ENCODE results near the gene BCO1. TPM values are rescaled to one million over a fixed set of nuclear protein-coding genes. Genes with fewer than 3 reads are reported as not detected.
"Not testable (repeated sequence)": the region's sequence is repeated elsewhere in the genome, so short reads cannot be mapped to it uniquely, and the experiment has no call there.

BCO1 gene
- under 0.01 TPM for total RNA-seq

GRCh38 chr16:81238296-81239011 lies at the start of gene BCO1:
Gene BCO1 (plus strand): TSS chr16:81238689. CDS start chr16:81238909, 220 bp downstream.
- DNase-seq (ENCODE audit: low spot score in 2 of 2): no peak

GRCh38 chr16:81189100-81189664 lies 49.3 kb upstream of the BCO1 start:
- FAIRE-seq (no peak), DNase-seq (ENCODE audit: low spot score in 2 of 2) (peak; percentile 26 to 50)

More at GRCh38 chr16:81238296-81239011, at the start of gene BCO1:
- no peak for FAIRE-seq

- DNase-seq (ENCODE audit: low spot score in 2 of 2) (no peak), FAIRE-seq (no peak)
Measured at GRCh38 chr16:81190667-81191066, 47.8 kb upstream of the BCO1 start.

- DNase-seq (ENCODE audit: low spot score in 2 of 2) (no peak), FAIRE-seq (no peak)
Measured at GRCh38 chr16:81195885-81196534, 42.5 kb upstream of the BCO1 start.

- DNase-seq (ENCODE audit: low spot score in 2 of 2) (peak in 1 of 2 donors; percentile 35), FAIRE-seq (no peak)
Measured at GRCh38 chr16:81198635-81199034, 39.9 kb upstream of the BCO1 start.

- DNase-seq (ENCODE audit: low spot score in 2 of 2) (no peak), FAIRE-seq (no peak)
Measured at GRCh38 chr16:81201267-81201666, 37.2 kb upstream of the BCO1 start.

- peak; percentile 23 for FAIRE-seq
- DNase-seq (ENCODE audit: low spot score in 2 of 2): peak; percentile 22 to 62
Measured at GRCh38 chr16:81204798-81205680, 33.5 kb upstream of the BCO1 start.

GRCh38 chr16:81207076-81207475 lies 31.4 kb upstream of the BCO1 start:
- DNase-seq (ENCODE audit: low spot score in 2 of 2) (no peak), FAIRE-seq (no peak)

GRCh38 chr16:81210807-81211206 lies 27.7 kb upstream of the BCO1 start:
- DNase-seq (ENCODE audit: low spot score in 2 of 2): no peak
- FAIRE-seq: no peak

- no peak for DNase-seq (ENCODE audit: low spot score in 2 of 2)
- no peak for FAIRE-seq
Measured at GRCh38 chr16:81212830-81213465, 25.5 kb upstream of the BCO1 start.

- no peak for DNase-seq (ENCODE audit: low spot score in 2 of 2)
- no peak for FAIRE-seq
Measured at GRCh38 chr16:81214745-81215166, 23.7 kb upstream of the BCO1 start.

GRCh38 chr16:81216114-81216513 lies 22.4 kb upstream of the BCO1 start:
- DNase-seq (ENCODE audit: low spot score in 2 of 2) (no peak), FAIRE-seq (no peak)

GRCh38 chr16:81216706-81217105 lies 21.8 kb upstream of the BCO1 start:
- DNase-seq (ENCODE audit: low spot score in 2 of 2) (no peak), FAIRE-seq (no peak)

- FAIRE-seq (no peak), DNase-seq (ENCODE audit: low spot score in 2 of 2) (no peak)
Measured at GRCh38 chr16:81219151-81219550, 19.3 kb upstream of the BCO1 start.

- no peak for FAIRE-seq
Measured at GRCh38 chr16:81220349-81220748, 18.1 kb upstream of the BCO1 start.

GRCh38 chr16:81221731-81222130 lies 16.8 kb upstream of the BCO1 start:
- FAIRE-seq: no peak
- DNase-seq (ENCODE audit: low spot score in 2 of 2): no peak

More at GRCh38 chr16:81220349-81220748, 18.1 kb upstream of the BCO1 start:
- no peak for DNase-seq (ENCODE audit: low spot score in 2 of 2)

GRCh38 chr16:81224824-81225223 lies 13.7 kb upstream of the BCO1 start:
- DNase-seq (ENCODE audit: low spot score in 2 of 2) (no peak), FAIRE-seq (no peak)

GRCh38 chr16:81225697-81226096 lies 12.8 kb upstream of the BCO1 start:
- not testable (repeated sequence) for FAIRE-seq; DNase-seq (ENCODE audit: low spot score in 2 of 2)

GRCh38 chr16:81227785-81228184 lies 10.7 kb upstream of the BCO1 start:
- DNase-seq (ENCODE audit: low spot score in 2 of 2) (no peak), FAIRE-seq (no peak)

GRCh38 chr16:81229811-81230210 lies 8.7 kb upstream of the BCO1 start:
- FAIRE-seq: no peak
- no peak for DNase-seq (ENCODE audit: low spot score in 2 of 2)

Measured in frontal cortex (tissue), 4 donors.